OCI-LY1 (cell line): ENCODE results near the gene SLC39A11.

Experiments
- CTCF ChIP-seq: fragments of 200-600 bp; sonication (generic), shearing (Covaris generic); IDR thresholded peaks from 2 replicates; pipeline ENCODE4 v1.5.1; 2017; ENCODE audit warnings: mild to moderate bottlenecking, antibody characterized with exemption, low read length, moderate library complexity, mixed read lengths
- EZH2 ChIP-seq: fragments of 200-600 bp; sonication (generic), shearing (Covaris generic); IDR thresholded peaks from 2 replicates; pipeline ENCODE4 v1.8.0; 2017; ENCODE audit warnings: borderline replicate concordance, mixed run types, mild to moderate bottlenecking, antibody characterized with exemption, low read length, moderate library complexity, mixed read lengths

GRCh38 chr17:72733619-72734282 lies 358.7 kb downstream of the SLC39A11 start:
- TF ChIP-seq EZH2, result no peak
- TF ChIP-seq CTCF, result no peak
